Measurements from ENCODE around the gene ARRB2.

Gene ARRB2

GRCh38 chr17:4672055-4672630 lies 38.3 kb upstream of the ARRB2 start:
- Histone ChIP-seq H3K4me1 (no peaks in the 10 kb centered on the region), H3K27me3 (peaks cover 6% of the 10 kb centered on the region; the same call in 1 of the 2 replicates), H3K9me3 (no peaks in the 10 kb centered on the region), H3K36me3 (peaks cover 2% of the 10 kb centered on the region), H3K4me3 (ENCODE audit: low read depth, low read length) (no peak overlapping the region)
- DNase-seq = no peak
- no peak for TF ChIP-seq CTCF (IDR thresholded peaks at IDR 0.05; ENCODE audit: low read depth, low read length)

GRCh38 chr17:4672751-4673150 lies 37.7 kb upstream of the ARRB2 start:
- Histone ChIP-seq H3K36me3 (peaks cover 2% of the 10 kb centered on the region), H3K27me3 (no peaks in the 10 kb centered on the region), H3K4me3 (ENCODE audit: low read depth, low read length) (no peak overlapping the region), H3K9me3 (no peaks in the 10 kb centered on the region), H3K4me1 (no peaks in the 10 kb centered on the region)
- no peak for DNase-seq
- TF ChIP-seq CTCF (IDR thresholded peaks at IDR 0.05; ENCODE audit: low read depth, low read length) = no peak

- Histone ChIP-seq H3K36me3 (peaks cover 2% of the 10 kb centered on the region), H3K4me1 (no peaks in the 10 kb centered on the region), H3K4me3 (ENCODE audit: low read depth, low read length) (no peak overlapping the region), H3K9me3 (no peaks in the 10 kb centered on the region), H3K27me3 (no peaks in the 10 kb centered on the region)
- DNase-seq = no peak
- TF ChIP-seq CTCF (IDR thresholded peaks at IDR 0.05; ENCODE audit: low read depth, low read length) = no peak
Observed at GRCh38 chr17:4673169-4673568, 37.3 kb upstream of the ARRB2 start.

GRCh38 chr17:4673986-4674684 lies 36.3 kb upstream of the ARRB2 start:
- H3K4me1 ChIP-seq = no peaks in the 10 kb centered on the region; the same call in 1 of the 2 replicates
- H3K36me3 ChIP-seq = peaks cover 6% of the 10 kb centered on the region
- DNase-seq = no peak
- no peak overlapping the region for H3K4me3 ChIP-seq (ENCODE audit: low read depth, low read length)
- TF ChIP-seq CTCF (IDR thresholded peaks at IDR 0.05; ENCODE audit: low read depth, low read length) = no peak
- H3K9me3 ChIP-seq = no peaks in the 10 kb centered on the region
- no peaks in the 10 kb centered on the region for H3K27me3 ChIP-seq

- no peak overlapping the region for H3K4me3 ChIP-seq (ENCODE audit: low read depth, low read length)
- no peaks in the 10 kb centered on the region for H3K9me3 ChIP-seq
- H3K4me1 ChIP-seq = no peaks in the 10 kb centered on the region; the same call in 1 of the 2 replicates
- peaks cover 6% of the 10 kb centered on the region for H3K36me3 ChIP-seq
- TF ChIP-seq CTCF (IDR thresholded peaks at IDR 0.05; ENCODE audit: low read depth, low read length) = no peak
- H3K27me3 ChIP-seq = no peaks in the 10 kb centered on the region
- DNase-seq = no peak
Observed at GRCh38 chr17:4674685-4674998, 35.8 kb upstream of the ARRB2 start.

- Histone ChIP-seq H3K27me3 (no peaks in the 10 kb centered on the region), H3K4me1 (no peaks in the 10 kb centered on the region; the same call in 1 of the 2 replicates), H3K4me3 (ENCODE audit: low read depth, low read length) (no peak overlapping the region), H3K9me3 (no peaks in the 10 kb centered on the region), H3K36me3 (peaks cover 7% of the 10 kb centered on the region)
- DNase-seq = no peak
- TF ChIP-seq CTCF (IDR thresholded peaks at IDR 0.05; ENCODE audit: low read depth, low read length) = no peak
Observed at GRCh38 chr17:4675791-4676190, 34.6 kb upstream of the ARRB2 start.
